HG03064 (cell line): ENCODE results near the gene CHRD.

Experiments
- ATAC-seq: cut with Tn5 transposase; IDR thresholded peaks from one replicate; pipeline ENCODE4 v1.9.1; 2021; ENCODE audit warnings: low read depth; ENCODE audit not compliant: unreplicated experiment

Gene CHRD

GRCh38 chr3:184360070-184360928 lies 19.6 kb upstream of the CHRD start:
- no peak for ATAC-seq

DNA sequence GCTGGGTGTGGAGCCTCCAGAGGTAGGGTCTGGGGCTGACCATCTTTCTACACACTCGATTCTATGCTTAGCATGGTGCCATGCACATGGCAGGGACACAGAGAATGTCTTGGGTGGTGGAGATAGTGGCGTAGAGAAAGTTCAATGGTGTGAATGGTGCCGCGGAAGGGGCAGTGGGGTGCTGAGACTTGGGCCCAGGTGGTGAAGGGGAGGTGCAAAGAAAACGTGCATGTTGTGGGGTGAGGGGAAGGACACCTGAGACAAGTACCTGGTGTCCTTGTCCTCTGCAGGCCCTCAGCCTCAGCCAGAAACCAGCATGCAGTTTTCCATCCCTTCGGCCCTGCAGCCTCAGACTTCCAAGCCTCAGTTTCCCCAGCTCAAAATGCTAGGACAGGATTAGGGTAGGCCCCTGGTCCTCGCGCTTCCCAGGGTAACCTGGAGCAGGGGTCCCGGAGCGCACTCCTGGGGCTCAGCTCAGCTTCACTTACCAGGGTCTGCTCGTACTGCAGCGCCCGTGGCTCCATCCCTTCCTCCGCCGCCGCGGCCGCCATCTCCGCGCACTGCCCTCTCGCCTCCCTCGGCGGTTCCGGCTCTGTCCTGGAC lies 18.8 kb upstream of the CHRD start:
- ATAC-seq = peak; percentile 1

DNA sequence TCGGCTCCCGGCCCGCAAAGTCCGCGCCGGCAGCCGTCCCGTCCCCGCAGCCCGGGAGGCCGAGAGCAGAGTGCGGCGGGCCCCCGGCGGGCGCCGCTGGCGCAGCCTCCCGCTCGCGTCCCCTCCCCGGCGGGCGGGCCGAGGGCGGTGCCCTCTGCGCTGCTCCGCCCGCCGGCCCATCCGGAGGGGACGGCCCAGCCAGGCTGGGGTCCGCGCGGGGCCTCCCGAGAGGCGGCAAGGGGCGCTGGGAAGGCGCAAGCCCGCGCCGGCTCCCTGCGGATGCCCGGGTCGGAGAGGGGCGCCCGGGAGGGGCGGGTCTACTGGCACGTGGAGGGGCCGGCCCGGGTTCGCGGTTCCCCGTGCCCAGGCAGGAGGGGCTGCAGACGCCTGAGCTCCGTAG lies 18.3 kb upstream of the CHRD start, which contains the start of the genes CLCN2 and POLR2H:
CLCN2 (minus strand) TSS at position 74 of the 400 bp plus-strand sequence. CDS start 126 bp downstream, outside the sequence.
POLR2H (plus strand) TSS at position 179 of the 400 bp plus-strand sequence. CDS start 1,783 bp downstream, outside the sequence.
- ATAC-seq = peak; percentile 39

DNA sequence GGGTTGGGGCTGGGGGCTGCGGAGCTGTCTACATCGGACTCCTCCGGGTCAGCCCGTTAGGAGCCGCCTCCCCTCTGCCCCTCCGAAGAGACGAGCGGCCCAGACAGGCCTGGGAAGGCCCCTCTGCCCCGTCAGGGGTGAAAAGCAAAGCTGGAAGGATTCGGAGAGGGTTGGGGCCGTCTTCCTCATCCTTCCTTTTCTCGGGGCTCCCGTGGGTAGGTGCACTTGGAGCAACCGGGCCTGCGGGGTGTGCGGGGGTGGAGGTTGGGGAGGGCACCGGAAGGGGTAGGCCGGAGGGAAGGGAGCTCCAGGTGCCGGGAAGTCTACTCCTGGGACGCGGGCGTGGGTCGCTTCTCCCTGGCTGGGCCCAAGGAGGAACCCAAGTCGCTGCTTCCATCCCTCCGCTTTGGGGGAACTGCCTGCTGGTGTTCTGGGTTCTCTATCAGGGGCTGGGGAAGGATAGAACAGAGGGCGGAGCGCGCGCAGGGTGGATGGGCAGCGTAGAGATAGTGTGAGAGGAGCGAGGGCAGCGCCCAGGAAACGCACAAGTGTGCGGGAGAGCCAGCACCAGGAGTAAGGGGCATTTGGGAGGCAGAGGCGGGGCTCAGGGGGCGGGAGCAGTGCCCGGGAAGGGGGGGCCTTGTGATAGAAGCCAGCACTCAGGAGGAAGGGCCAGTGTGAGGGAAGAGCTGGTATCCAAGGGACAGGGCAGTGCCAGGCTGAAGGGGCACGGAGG lies 17.8 kb upstream of the CHRD start:
- ATAC-seq = no peak

DNA sequence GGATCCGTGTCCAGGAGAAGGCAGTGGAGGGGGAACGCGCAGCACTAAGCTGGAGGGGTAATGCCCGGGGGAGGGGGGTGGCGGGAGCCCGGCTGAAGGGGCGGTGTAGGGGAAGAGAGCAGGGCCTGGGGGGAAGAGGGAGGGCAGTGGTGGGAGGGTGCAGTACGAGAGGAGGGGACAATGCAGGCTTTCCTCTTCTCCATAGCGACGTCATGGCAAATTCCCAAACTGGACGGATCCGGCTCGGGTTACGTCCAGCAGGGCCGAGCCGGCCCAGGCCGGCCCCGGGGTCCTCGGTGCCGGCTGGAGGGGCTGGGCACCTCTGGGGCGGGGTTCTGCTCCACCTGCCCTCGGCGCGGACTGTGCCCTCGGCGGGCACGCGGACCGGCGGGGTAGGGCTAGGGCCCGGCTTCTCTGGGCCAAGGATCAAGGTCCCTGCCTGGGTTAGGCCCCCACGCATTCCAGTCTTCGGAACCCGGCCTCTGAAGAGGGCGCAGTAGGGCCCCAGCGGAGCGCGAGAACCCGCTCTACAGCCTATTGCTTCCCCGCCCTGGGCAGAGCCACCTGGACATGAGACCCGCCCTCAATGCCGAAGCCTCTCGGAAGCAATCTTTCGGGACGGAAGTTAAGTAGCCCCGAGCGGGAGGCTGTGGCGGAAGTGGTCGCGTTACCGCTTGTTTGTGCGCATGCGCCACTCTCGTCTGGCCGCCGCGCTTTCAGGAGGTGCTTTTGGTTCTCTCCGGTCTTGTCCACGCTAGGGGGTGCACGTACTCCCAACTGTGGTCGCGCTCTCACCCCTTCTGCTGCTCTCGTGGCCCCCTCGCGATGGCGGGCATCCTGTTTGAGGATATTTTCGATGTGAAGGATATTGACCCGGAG lies 16.9 kb upstream of the CHRD start:
- peak; percentile 87 for ATAC-seq

DNA sequence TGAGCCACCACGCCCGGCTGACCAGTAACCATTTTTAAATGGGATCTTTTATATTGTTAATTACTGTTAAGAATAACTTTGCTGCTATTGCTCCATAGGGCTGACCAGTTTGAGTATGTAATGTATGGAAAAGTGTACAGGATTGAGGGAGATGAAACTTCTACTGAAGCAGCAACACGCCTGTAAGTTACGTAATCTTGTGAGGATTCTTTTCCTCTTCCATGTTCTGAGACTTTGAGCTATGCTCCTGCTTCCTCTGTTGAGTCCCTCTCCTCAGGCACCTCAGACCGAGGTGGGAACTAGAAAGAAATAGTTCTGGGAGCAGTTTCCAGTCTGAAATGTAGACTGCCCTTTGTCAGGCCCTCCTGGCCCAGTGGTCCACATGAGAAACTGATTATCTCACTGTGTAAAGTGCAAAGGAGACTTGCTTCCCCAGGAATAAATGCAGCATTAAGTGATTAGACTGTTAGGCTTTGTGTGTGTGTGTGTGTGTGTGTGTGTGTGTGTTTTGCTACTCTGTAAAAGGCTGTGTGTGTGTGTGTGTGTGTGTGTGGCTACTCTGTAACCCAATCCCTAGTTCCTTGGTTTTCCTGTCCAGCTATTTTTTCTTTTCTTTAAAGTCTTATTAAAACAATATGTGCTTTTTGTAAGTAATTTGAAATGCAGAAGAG lies 13.1 kb upstream of the CHRD start:
- ATAC-seq = no peak

- no peak for ATAC-seq
These were observed 11.7 kb upstream of the CHRD start for GRCh38 chr3:184368116-184368515.

DNA sequence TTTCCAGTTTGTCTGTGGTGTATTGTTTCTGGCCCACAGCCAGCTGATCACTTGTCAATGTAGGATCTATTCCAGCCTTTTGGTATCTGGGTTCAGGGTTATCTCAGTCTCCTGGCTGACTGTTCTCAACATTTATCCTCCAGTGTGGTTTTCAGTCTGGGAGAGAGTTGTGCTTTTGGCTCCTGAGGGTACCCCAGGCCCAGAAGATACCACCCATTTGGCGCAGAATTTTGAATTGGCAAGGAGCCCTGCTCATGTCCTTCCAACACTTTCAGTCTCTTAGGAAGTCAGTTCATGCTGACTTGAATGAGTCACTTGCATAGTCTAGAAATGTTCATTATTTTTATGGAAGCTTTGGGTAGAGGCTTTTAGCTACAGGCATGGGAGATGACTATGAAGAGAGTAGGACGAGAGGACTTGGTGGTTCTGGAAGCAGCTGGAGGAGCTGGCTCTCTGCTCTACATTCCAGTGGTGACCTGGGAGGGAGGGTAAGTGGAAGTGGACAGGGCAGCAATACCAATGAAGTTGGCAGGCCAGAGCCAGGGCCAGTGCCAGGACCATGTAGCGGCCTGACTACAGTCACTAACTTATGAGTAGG lies 11.2 kb upstream of the CHRD start:
- no peak for ATAC-seq

- no peak for ATAC-seq
These were observed 8.3 kb upstream of the CHRD start for GRCh38 chr3:184371570-184372018.

- no peak for ATAC-seq
These were observed 7.5 kb upstream of the CHRD start for GRCh38 chr3:184372296-184372821.

DNA sequence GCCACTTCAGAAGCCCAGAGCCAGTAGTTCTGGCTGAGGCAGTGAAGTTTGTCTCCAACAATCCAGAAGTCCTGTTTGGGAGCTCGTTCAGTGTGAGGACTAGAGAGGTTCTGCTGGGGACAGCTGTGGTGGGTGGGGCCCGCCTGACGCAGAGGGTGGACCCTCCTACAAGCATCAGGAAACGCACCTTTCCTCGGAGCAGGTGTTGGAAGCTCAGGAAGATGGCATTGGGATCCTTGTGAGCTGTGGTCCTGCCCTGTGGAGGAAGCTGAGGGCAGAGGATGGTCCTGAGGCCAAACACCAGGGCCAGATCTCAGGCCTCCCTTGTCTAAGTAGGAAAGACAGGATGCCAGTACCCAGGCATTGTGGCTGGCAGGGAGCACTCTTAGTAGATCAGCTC lies 6.9 kb upstream of the CHRD start:
- no peak for ATAC-seq

DNA sequence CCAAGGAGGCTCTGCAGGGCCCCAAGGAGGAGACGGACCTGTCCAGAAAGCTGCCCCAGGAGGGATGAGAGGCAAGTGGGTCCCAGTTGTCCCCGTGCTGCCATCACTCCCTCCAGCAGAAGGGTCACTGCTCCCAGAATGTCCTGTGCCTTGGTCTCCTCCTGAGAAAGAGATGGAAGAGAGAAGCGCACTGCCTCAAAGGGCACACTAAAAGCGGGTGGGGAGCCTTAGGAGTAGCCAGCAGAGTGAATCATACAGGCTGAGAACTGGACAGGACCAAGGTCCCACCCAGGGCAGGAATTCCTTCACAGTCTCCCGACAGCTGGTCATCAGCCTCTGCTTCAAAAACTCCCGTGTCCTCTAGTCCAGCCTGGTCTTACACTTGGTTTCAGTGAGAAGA lies 6.4 kb upstream of the CHRD start:
- ATAC-seq = no peak

DNA sequence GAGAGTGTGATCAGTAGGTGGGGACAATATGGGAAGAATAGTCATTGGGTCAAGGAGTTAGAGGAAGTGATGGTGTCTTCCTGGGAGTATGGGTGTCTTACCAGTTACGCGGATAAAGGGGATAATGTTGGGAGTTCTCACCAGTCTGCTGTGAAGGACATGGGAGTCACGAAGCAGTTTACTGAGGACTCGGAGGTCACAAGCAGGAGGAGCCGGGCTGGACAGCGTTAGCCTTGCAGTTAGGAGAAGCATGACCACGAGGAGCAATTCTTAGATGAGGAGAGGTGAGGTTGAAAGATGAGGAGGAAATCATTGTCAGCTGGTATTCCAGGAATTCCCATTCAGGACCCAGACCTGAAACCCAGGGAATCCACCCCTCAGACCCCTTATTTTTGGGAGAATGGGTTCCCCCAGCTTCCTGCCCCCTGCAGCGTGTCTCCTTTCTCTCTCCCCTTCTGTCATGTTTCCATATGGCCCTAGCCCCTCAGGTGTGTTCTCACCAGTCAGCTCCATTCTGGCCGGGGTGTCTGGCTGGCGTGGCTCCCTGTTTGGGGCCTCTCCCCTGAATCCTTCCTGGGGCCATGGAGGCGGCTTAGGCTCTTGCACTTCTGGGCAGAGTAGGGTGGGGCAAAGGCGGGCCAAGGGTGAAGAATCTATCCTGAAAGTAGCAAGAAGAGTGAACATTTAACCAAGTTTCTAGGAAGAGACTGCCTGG lies 4.0 kb upstream of the CHRD start:
- ATAC-seq = no peak

- no peak for ATAC-seq
These were observed 2.5 kb upstream of the CHRD start for GRCh38 chr3:184377374-184377773.

DNA sequence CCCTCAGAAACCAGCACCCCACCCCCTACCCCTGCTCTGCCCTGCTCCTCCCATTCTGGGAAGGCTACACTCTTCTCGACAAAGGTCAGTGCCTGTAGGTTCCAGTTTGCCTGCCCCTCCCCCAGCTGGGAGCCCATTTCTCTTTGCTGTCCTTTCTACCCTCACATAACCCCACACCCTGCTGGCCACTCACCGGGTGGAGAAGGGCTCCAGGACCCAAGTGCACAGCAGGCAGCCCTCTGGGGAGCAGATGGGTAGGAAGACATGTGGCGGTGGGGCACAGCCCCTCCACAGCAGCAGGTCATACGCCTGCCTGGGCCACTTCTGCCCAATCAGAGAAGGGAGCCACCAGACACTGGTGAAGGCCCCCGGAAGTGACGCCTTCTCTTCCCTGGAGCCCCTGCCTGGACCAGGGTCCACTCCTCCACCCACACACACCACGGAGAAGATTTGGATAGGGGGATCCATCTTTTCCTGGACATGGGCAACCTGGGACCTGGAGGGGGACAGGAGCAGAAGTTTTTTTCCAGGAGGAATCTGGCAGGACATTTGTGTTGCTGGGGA lies 1.9 kb upstream of the CHRD start, which contains the start of gene THPO:
THPO (minus strand) TSS at position 326 of the 564 bp plus-strand sequence. CDS start 1,948 bp downstream, outside the sequence.
- no peak for ATAC-seq

GRCh38 chr3:184378651-184379357 lies 1.1 kb upstream of the CHRD start:
- no peak for ATAC-seq

DNA sequence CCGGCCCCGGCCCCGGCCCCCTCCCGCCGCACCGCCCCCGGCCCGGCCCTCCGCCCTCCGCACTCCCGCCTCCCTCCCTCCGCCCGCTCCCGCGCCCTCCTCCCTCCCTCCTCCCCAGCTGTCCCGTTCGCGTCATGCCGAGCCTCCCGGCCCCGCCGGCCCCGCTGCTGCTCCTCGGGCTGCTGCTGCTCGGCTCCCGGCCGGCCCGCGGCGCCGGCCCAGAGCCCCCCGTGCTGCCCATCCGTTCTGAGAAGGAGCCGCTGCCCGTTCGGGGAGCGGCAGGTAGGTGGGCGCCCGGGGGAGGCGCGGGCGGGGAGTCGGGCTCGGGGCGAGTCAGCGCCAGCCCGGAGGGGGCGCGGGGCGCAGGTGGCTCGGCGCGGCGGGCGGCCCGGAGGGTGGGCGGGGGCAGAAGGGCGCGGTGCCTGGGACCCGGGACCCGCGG lies 352 bp downstream of the CHRD start:
- no peak for ATAC-seq
